Measurements from ENCODE around the gene ENDOD1.

The ENDOD1 gene

GRCh38 chr11:95142431-95142830, 52.8 kb downstream of the ENDOD1 start:
- DNase-seq (ENCODE audit: low read depth in 3 of 3): no peak

- DNase-seq (ENCODE audit: low read depth in 3 of 3): no peak
Observed at GRCh38 chr11:95143106-95143681, 53.5 kb downstream of the ENDOD1 start.

GRCh38 chr11:95144313-95145235, 54.9 kb downstream of the ENDOD1 start:
- no peak for DNase-seq (ENCODE audit: low read depth in 3 of 3)

- no peak for DNase-seq (ENCODE audit: low read depth in 3 of 3)
Observed at GRCh38 chr11:95145430-95146060, 55.9 kb downstream of the ENDOD1 start.

- DNase-seq (ENCODE audit: low read depth in 3 of 3): no peak
Observed at GRCh38 chr11:95147364-95147905, 57.8 kb downstream of the ENDOD1 start.

- DNase-seq (ENCODE audit: low read depth in 3 of 3): no peak
Observed at GRCh38 chr11:95148406-95148805, 58.8 kb downstream of the ENDOD1 start.

GRCh38 chr11:95148938-95149337, 59.3 kb downstream of the ENDOD1 start:
- DNase-seq (ENCODE audit: low read depth in 3 of 3): no peak

- DNase-seq (ENCODE audit: low read depth in 3 of 3): no peak
Observed at GRCh38 chr11:95149651-95150364, 60.2 kb downstream of the ENDOD1 start.

- peak; percentile 80 to 88 (median 87) for DNase-seq (ENCODE audit: low read depth in 3 of 3)
Observed at GRCh38 chr11:95150956-95151684, 61.5 kb downstream of the ENDOD1 start.

GRCh38 chr11:95152876-95153856, 63.5 kb downstream of the ENDOD1 start:
- no peak for DNase-seq (ENCODE audit: low read depth in 3 of 3)

- DNase-seq (ENCODE audit: low read depth in 3 of 3): no peak
Observed at GRCh38 chr11:95153857-95154246, 64.2 kb downstream of the ENDOD1 start.

GRCh38 chr11:95154514-95154913, 64.9 kb downstream of the ENDOD1 start:
- DNase-seq (ENCODE audit: low read depth in 3 of 3): peak in 2 of 3 experiments; percentile 45 to 55

GRCh38 chr11:95155385-95155784, 65.7 kb downstream of the ENDOD1 start:
- DNase-seq (ENCODE audit: low read depth in 3 of 3): no peak

- DNase-seq (ENCODE audit: low read depth in 3 of 3): no peak
Observed at GRCh38 chr11:95156133-95156721, 66.6 kb downstream of the ENDOD1 start.

- DNase-seq (ENCODE audit: low read depth in 3 of 3): no peak
Observed at GRCh38 chr11:95156916-95157541, 67.4 kb downstream of the ENDOD1 start.

- no peak for DNase-seq (ENCODE audit: low read depth in 3 of 3)
Observed at GRCh38 chr11:95157824-95158223, 68.2 kb downstream of the ENDOD1 start.

GRCh38 chr11:95161248-95161647, 71.6 kb downstream of the ENDOD1 start:
- DNase-seq (ENCODE audit: low read depth in 3 of 3): no peak

- no peak for DNase-seq (ENCODE audit: low read depth in 3 of 3)
Observed at GRCh38 chr11:95163106-95163505, 73.5 kb downstream of the ENDOD1 start.

- DNase-seq (ENCODE audit: low read depth in 3 of 3): no peak
Observed at GRCh38 chr11:95165638-95166037, 76.0 kb downstream of the ENDOD1 start.
